ENCODE data around the gene FAM117A. TPM values are rescaled to one million over a fixed set of nuclear protein-coding genes. Genes with fewer than 3 reads are reported as not detected.

The FAM117A gene
- total and polyA plus RNA-seq, 2 donors (not counting 3 experiments of a cell fraction or from before 2014, with no cell fraction given) = 12.2 to 24.1 TPM

DNA sequence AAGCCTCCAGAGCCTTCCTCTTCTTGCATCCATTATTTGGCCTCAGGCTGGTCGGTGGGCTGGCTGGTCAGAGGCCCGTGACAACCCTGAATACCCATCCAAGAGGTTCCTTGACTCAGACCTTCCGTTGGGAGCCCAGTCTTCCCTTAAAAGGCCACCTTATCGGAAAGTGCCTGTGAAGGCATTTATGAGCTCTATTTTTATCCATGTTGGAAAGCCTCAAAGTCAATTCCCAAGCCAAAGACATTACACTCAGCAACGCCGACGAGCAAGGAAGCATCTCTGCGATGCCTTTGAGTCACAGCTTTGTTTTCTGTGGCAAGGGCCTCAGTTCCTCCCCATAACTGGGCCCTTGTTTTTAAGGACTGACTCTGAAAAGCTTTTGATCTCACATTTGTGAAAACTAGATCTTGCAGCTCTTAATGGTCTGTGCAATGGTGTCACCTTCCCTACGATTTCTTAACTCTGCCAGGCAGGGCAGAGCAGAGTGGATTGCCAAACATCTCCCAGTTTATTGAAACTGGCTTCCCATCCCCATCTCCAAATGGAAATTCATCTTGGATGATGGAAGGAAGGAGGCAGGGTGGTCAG is 72.8 kb downstream of the FAM117A start:
- Histone ChIP-seq H3K9ac (replicated peaks; ENCODE audit: extremely low read depth, insufficient read depth, low read length) (no peak overlapping the region), H3K4me2 (ENCODE audit: insufficient read depth, low read length) (no peak overlapping the region)
- TSS peak; percentile 33 for BruUV-seq (replicated peaks)

DNA sequence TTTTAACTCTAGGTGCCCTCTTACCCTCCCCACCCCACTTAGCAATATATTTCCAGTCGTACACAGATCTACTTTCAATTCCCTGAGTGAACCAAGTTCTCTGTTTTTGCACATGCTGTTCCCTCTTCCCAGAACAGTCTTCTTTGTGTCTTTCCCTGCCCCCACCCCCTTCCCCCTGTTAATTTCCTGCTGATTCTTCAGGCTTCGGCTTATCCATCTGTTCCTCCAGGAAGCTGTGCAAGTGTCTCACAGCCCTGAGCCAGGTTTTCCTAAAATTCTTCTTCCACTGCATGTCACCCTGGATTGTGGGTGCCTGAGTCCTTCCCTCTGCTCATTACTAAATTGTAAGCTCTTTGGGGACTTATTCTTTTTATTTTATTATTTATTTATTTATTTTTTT is 73.7 kb downstream of the FAM117A start:
- TF ChIP-seq JUN (IDR thresholded peaks at IDR 0.05; ENCODE audit: borderline replicate concordance, insufficient read depth, insufficient read length, low read depth) = no peak
- TF ChIP-seq GATA2 (IDR thresholded peaks at IDR 0.05; ENCODE audit: insufficient read depth, insufficient read length, low read depth, low read length) = no peak
- TF ChIP-seq, protein P1, sequence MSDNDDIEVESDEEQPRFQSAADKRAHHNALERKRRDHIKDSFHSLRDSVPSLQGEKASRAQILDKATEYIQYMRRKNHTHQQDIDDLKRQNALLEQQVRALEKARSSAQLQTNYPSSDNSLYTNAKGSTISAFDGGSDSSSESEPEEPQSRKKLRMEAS (IDR thresholded peaks at IDR 0.05; ENCODE audit: insufficient read depth, insufficient read length) = no peak
- TF ChIP-seq POLR2A (IDR thresholded peaks at IDR 0.05; ENCODE audit: low read depth, low read length) = no peak
- no peak for TF ChIP-seq MYC (IDR thresholded peaks at IDR 0.05; ENCODE audit: low read depth, low read length)
- TF ChIP-seq FOS (IDR thresholded peaks at IDR 0.05; ENCODE audit: borderline replicate concordance, insufficient read depth, low read length) = no peak
- TF ChIP-seq POLR2AphosphoS5 (IDR thresholded peaks at IDR 0.05; ENCODE audit: insufficient read depth, low read depth, low read length) = no peak
- no peak for TF ChIP-seq EZH2 (IDR thresholded peaks at IDR 0.05; ENCODE audit: borderline replicate concordance, low read depth, low read length, severe bottlenecking)
- TF ChIP-seq, protein P2, sequence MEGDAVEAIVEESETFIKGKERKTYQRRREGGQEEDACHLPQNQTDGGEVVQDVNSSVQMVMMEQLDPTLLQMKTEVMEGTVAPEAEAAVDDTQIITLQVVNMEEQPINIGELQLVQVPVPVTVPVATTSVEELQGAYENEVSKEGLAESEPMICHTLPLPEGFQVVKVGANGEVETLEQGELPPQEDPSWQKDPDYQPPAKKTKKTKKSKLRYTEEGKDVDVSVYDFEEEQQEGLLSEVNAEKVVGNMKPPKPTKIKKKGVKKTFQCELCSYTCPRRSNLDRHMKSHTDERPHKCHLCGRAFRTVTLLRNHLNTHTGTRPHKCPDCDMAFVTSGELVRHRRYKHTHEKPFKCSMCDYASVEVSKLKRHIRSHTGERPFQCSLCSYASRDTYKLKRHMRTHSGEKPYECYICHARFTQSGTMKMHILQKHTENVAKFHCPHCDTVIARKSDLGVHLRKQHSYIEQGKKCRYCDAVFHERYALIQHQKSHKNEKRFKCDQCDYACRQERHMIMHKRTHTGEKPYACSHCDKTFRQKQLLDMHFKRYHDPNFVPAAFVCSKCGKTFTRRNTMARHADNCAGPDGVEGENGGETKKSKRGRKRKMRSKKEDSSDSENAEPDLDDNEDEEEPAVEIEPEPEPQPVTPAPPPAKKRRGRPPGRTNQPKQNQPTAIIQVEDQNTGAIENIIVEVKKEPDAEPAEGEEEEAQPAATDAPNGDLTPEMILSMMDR (IDR thresholded peaks at IDR 0.05; ENCODE audit: extremely low read depth in 1 of 2, insufficient read depth in 1 of 2, low read depth in 1 of 2, low read length in 2 of 2) = no peak
- H3K9ac ChIP-seq (replicated peaks; ENCODE audit: extremely low read depth, insufficient read depth, low read length) = no peak overlapping the region
- H3K36me3 ChIP-seq (ENCODE audit: control insufficient read depth in 2 of 2, extremely low read depth in 1 of 2, insufficient read depth in 2 of 2, low read length in 2 of 2) = no peaks in the 10 kb centered on the region
- H3K9me3 ChIP-seq (replicated peaks; ENCODE audit: control insufficient read depth, insufficient read depth, low read length) = no peaks in the 10 kb centered on the region
- CTCF ChIA-PET = interaction anchor here (0.7 to 24.3 kb wide), 8 partner anchors 10 to 134 kb away, joined by 3 to 786 read pairs (median 6); partner anchors contain the start of genes NXPH3 and SPOP
- no peaks in the 10 kb centered on the region for H3K79me2 ChIP-seq (ENCODE audit: control insufficient read depth, insufficient read depth, low read length)
- BruUV-seq (replicated peaks) = no TSS peak
- dilution Hi-C loops (cut with MboI; ENCODE audit: extremely low pct_ligation_motif_present, low sequenced_read_pairs) (no loop called here), intact Hi-C loops (cut with micrococcal nuclease) (no loop called here)
- FAIRE-seq = no peak
- H3K27ac ChIP-seq (ENCODE audit: insufficient read depth, low read depth, low read length) = no peak overlapping the region
- no peaks in the 10 kb centered on the region for H4K20me1 ChIP-seq (replicated peaks; ENCODE audit: control insufficient read depth, extremely low read depth, insufficient read depth, low read length)
- no peak overlapping the region for H3K4me2 ChIP-seq (ENCODE audit: insufficient read depth, low read length)
- no peak overlapping the region for H3K4me3 ChIP-seq (replicated peaks in 1 of 3; ENCODE audit: insufficient read depth in 1 of 3, low read depth in 1 of 3, low read length in 3 of 3)
- POLR2A ChIA-PET = no interaction called here
- no peaks in the 10 kb centered on the region for H3K27me3 ChIP-seq (ENCODE audit: control insufficient read depth in 2 of 2, insufficient read depth in 2 of 2, low read length in 2 of 2)
- no peak for DNase-seq (ENCODE audit: low read depth, low spot score)
- H2AFZ ChIP-seq (ENCODE audit: low read depth, low read length) = no peak overlapping the region
- H3K4me1 ChIP-seq (ENCODE audit: control insufficient read depth, extremely low read depth, insufficient read depth, low read length) = peaks cover 44% of the 10 kb centered on the region
- no peaks in the 10 kb centered on the region for H3K9me1 ChIP-seq (replicated peaks; ENCODE audit: control insufficient read depth, extremely low read depth, insufficient read depth, low read length)

More for the DNA sequence above, 72.8 kb downstream of the FAM117A start:
- Histone ChIP-seq H3K79me2 (ENCODE audit: control insufficient read depth, insufficient read depth, low read length) (no peaks in the 10 kb centered on the region), H3K36me3 (ENCODE audit: control insufficient read depth in 2 of 2, extremely low read depth in 1 of 2, insufficient read depth in 2 of 2, low read length in 2 of 2) (no peaks in the 10 kb centered on the region), H3K4me3 (replicated peaks in 1 of 3; ENCODE audit: insufficient read depth in 1 of 3, low read depth in 1 of 3, low read length in 3 of 3) (no peak overlapping the region), H3K9me1 (replicated peaks; ENCODE audit: control insufficient read depth, extremely low read depth, insufficient read depth, low read length) (no peaks in the 10 kb centered on the region), H3K4me1 (ENCODE audit: control insufficient read depth, extremely low read depth, insufficient read depth, low read length) (peaks cover 44% of the 10 kb centered on the region), H2AFZ (ENCODE audit: low read depth, low read length) (peak overlapping the region; percentile 7), H3K9me3 (replicated peaks; ENCODE audit: control insufficient read depth, insufficient read depth, low read length) (no peaks in the 10 kb centered on the region), H3K27me3 (ENCODE audit: control insufficient read depth in 2 of 2, insufficient read depth in 2 of 2, low read length in 2 of 2) (no peaks in the 10 kb centered on the region), H4K20me1 (replicated peaks; ENCODE audit: control insufficient read depth, extremely low read depth, insufficient read depth, low read length) (no peaks in the 10 kb centered on the region), H3K27ac (ENCODE audit: insufficient read depth, low read depth, low read length) (no peak overlapping the region)
- ChIA-PET POLR2A (interaction anchor here (0.6 to 1.0 kb wide), 2 partner anchors 14 kb away, joined by 3 to 10 read pairs; partner anchors contain the start of gene SPOP), CTCF (interaction anchor here (0.7 to 24.3 kb wide), 17 partner anchors 9 to 305 kb away, joined by 3 to 786 read pairs (median 4); partner anchors contain the start of genes NXPH3 and SPOP)
- DNase-seq (ENCODE audit: low read depth, low spot score) = peak; percentile 71
- intact Hi-C loops (cut with micrococcal nuclease) = no loop called here
- TF ChIP-seq POLR2AphosphoS5 (IDR thresholded peaks at IDR 0.05; ENCODE audit: insufficient read depth, low read depth, low read length) = no peak
- peak; percentile 15 for TF ChIP-seq FOS (IDR thresholded peaks at IDR 0.05; ENCODE audit: borderline replicate concordance, insufficient read depth, low read length)
- TF ChIP-seq EZH2 (IDR thresholded peaks at IDR 0.05; ENCODE audit: borderline replicate concordance, low read depth, low read length, severe bottlenecking) = no peak
- dilution Hi-C loops (cut with MboI; ENCODE audit: extremely low pct_ligation_motif_present, low sequenced_read_pairs) = no loop called here
- peak; percentile 62 for FAIRE-seq

All from endothelial cell of umbilical vein (primary cell).